ENCODE measurements around the gene RTP5. TPM values are rescaled to one million over a fixed set of nuclear protein-coding genes. Genes with fewer than 3 reads are reported as not detected.

RTP5 gene
- total RNA-seq, 2 experiments from 2014 or later = 0.30 to 0.36 TPM

- no peak overlapping the region for H3K27ac Mint-ChIP-seq
- Histone ChIP-seq H3K4me3 (ENCODE audit: low read length) (no peak overlapping the region), H3K36me3 (ENCODE audit: insufficient read depth, low read length) (peaks cover 3% of the 10 kb centered on the region), H3K27me3 (ENCODE audit: control insufficient read depth in 1 of 2, insufficient read depth in 2 of 2, low read length in 2 of 2) (no peaks in the 10 kb centered on the region), H3K9me3 (ENCODE audit: control insufficient read depth in 1 of 2, insufficient read depth in 1 of 2, low read length in 2 of 2) (peaks cover 0 to 3% of the 10 kb centered on the region in 2 experiments), H3K27ac (ENCODE audit: low read depth in 1 of 2, low read length in 2 of 2) (no peak overlapping the region), H3K4me1 (ENCODE audit: insufficient read depth, low read length) (peaks cover 9% of the 10 kb centered on the region)
- POLR2A ChIA-PET = no interaction called here
- H3K36me3 Mint-ChIP-seq (ENCODE audit: low read depth) = peaks cover 4% of the 10 kb centered on the region
- no peaks in the 10 kb centered on the region for H3K27me3 Mint-ChIP-seq
- no peaks in the 10 kb centered on the region for H3K9me3 Mint-ChIP-seq
- no peak for TF ChIP-seq CTCF (IDR thresholded peaks at IDR 0.05)
- intact Hi-C loops (cut with DNase I, micrococcal nuclease) = no loop called here
- CTCF ChIA-PET = no interaction called here
- DNase-seq (peak in 1 of 14 experiments; percentile 25), ATAC-seq (ENCODE audit: poor library complexity) (no peak)
- H3K4me1 Mint-ChIP-seq (ENCODE audit: low read depth) = no peaks in the 10 kb centered on the region
- H3K4me3 Mint-ChIP-seq = no peak overlapping the region
These were observed 33.8 kb downstream of the RTP5 start for GRCh38 chr2:241903121-241904010.

GRCh38 chr2:241904011-241904718 is 34.6 kb downstream of the RTP5 start:
- no peak overlapping the region for H3K27ac Mint-ChIP-seq
- no peaks in the 10 kb centered on the region for H3K4me1 Mint-ChIP-seq (ENCODE audit: low read depth)
- no peak overlapping the region for H3K4me3 Mint-ChIP-seq
- H3K27me3 Mint-ChIP-seq = no peaks in the 10 kb centered on the region
- TF ChIP-seq CTCF (IDR thresholded peaks at IDR 0.05) = no peak
- Histone ChIP-seq H3K27ac (ENCODE audit: low read depth in 1 of 2, low read length in 2 of 2) (no peak overlapping the region), H3K27me3 (ENCODE audit: control insufficient read depth in 1 of 2, insufficient read depth in 2 of 2, low read length in 2 of 2) (no peaks in the 10 kb centered on the region), H3K4me1 (ENCODE audit: insufficient read depth, low read length) (peaks cover 9% of the 10 kb centered on the region), H3K4me3 (ENCODE audit: low read length) (no peak overlapping the region), H3K9me3 (ENCODE audit: control insufficient read depth in 1 of 2, insufficient read depth in 1 of 2, low read length in 2 of 2) (peaks cover 0 to 3% of the 10 kb centered on the region in 2 experiments), H3K36me3 (ENCODE audit: insufficient read depth, low read length) (peaks cover 3% of the 10 kb centered on the region)
- ChIA-PET CTCF (no interaction called here), POLR2A (no interaction called here)
- peaks cover 9% of the 10 kb centered on the region for H3K36me3 Mint-ChIP-seq (ENCODE audit: low read depth)
- no peaks in the 10 kb centered on the region for H3K9me3 Mint-ChIP-seq
- ATAC-seq (ENCODE audit: poor library complexity) = no peak
- intact Hi-C loops (cut with DNase I, micrococcal nuclease) = no loop called here
- peak in 1 of 14 experiments; percentile 25 for DNase-seq

- no peak for TF ChIP-seq CTCF (IDR thresholded peaks at IDR 0.05)
- Histone ChIP-seq H3K4me1 (ENCODE audit: insufficient read depth, low read length) (peaks cover 9% of the 10 kb centered on the region), H3K27ac (ENCODE audit: low read depth in 1 of 2, low read length in 2 of 2) (no peak overlapping the region), H3K27me3 (ENCODE audit: control insufficient read depth in 1 of 2, insufficient read depth in 2 of 2, low read length in 2 of 2) (no peaks in the 10 kb centered on the region), H3K4me3 (ENCODE audit: low read length) (no peak overlapping the region), H3K9me3 (ENCODE audit: control insufficient read depth in 1 of 2, insufficient read depth in 1 of 2, low read length in 2 of 2) (peaks cover 0 to 3% of the 10 kb centered on the region in 2 experiments), H3K36me3 (ENCODE audit: insufficient read depth, low read length) (peaks cover 3% of the 10 kb centered on the region)
- POLR2A ChIA-PET = no interaction called here
- DNase-seq = peak in 1 of 14 experiments; percentile 17
- intact Hi-C loops (cut with DNase I, micrococcal nuclease) = no loop called here
- no peak for ATAC-seq (ENCODE audit: poor library complexity)
- Mint-ChIP-seq H3K27ac (no peak overlapping the region), H3K4me3 (no peak overlapping the region), H3K27me3 (no peaks in the 10 kb centered on the region), H3K4me1 (ENCODE audit: low read depth) (no peaks in the 10 kb centered on the region), H3K9me3 (no peaks in the 10 kb centered on the region), H3K36me3 (ENCODE audit: low read depth) (peaks cover 16% of the 10 kb centered on the region)
- CTCF ChIA-PET = no interaction called here
These were observed 35.5 kb downstream of the RTP5 start for GRCh38 chr2:241904791-241905710.
